ENCODE results near the gene EDN2.

EDN2 gene

DNA sequence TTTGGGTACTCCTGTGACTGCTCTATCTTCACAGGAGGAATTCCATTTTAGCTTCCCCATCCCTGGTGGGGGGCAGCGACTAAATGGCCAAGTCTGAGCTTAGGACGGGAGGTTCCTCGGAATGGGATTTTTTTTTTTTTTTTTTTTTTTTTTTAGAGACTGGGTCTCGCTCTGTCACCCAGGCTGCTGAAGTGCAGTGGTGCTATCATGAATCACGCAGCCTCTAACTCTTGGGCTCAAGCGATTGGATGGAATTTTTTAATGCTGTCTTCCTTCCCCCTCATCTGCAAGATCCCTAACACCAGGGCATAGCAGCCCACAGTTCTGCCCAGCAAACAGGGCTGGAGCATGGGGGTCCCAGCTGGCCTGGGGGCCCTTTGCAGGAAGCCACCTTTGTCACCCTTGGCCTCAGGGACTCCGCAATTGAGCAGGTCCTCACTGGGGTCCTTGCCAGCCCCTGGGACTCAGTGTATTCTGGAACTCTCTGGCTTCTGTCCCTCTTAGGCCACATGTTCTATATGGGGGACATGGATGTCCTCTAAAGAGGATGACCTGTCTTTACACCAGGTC, 13.1 kb upstream of the EDN2 start:
- Histone ChIP-seq H3K9me2 (replicated peaks; ENCODE audit: insufficient read depth, low read length) (no peaks in the 10 kb centered on the region), H3K4me3 (ENCODE audit: insufficient read depth, low read length, poor library complexity, severe bottlenecking) (no peak overlapping the region), H3F3A (ENCODE audit: insufficient read depth) (no peaks in the 10 kb centered on the region), H2AFZ (ENCODE audit: low read depth, low read length, severe bottlenecking) (no peak overlapping the region), H3K27me3 (ENCODE audit: low read length) (no peaks in the 10 kb centered on the region), H3K9me3 (ENCODE audit: insufficient read depth, low read length) (no peaks in the 10 kb centered on the region), H3K4me2 (ENCODE audit: low read depth, low read length, poor library complexity, severe bottlenecking) (no peak overlapping the region), H3K79me2 (ENCODE audit: insufficient read depth, low read length) (no peaks in the 10 kb centered on the region), H3K27ac (ENCODE audit: low read depth, low read length) (no peak overlapping the region), H4K20me1 (ENCODE audit: low read depth, low read length) (no peaks in the 10 kb centered on the region), H3K9ac (ENCODE audit: low read length) (no peak overlapping the region), H3K36me3 (ENCODE audit: low read length) (no peaks in the 10 kb centered on the region)
- TF ChIP-seq EZH2phosphoT487 (conservative IDR thresholded peaks at IDR 0.05; ENCODE audit: low read length) (no peak), CTCF (IDR thresholded peaks at IDR 0.05; ENCODE audit: insufficient read depth, low read length, poor library complexity, severe bottlenecking) (no peak)

- no peaks in the 10 kb centered on the region for H3K9me3 ChIP-seq (ENCODE audit: insufficient read depth, low read length)
- H3K36me3 ChIP-seq (ENCODE audit: low read length) = no peaks in the 10 kb centered on the region
- no peaks in the 10 kb centered on the region for H3F3A ChIP-seq (ENCODE audit: insufficient read depth)
- no peaks in the 10 kb centered on the region for H3K79me2 ChIP-seq (ENCODE audit: insufficient read depth, low read length)
- H3K27me3 ChIP-seq (ENCODE audit: low read length) = no peaks in the 10 kb centered on the region
- H3K9ac ChIP-seq (ENCODE audit: low read length) = no peak overlapping the region
- H3K9me2 ChIP-seq (replicated peaks; ENCODE audit: insufficient read depth, low read length) = no peaks in the 10 kb centered on the region
- no peak for TF ChIP-seq CTCF (IDR thresholded peaks at IDR 0.05; ENCODE audit: insufficient read depth, low read length, poor library complexity, severe bottlenecking)
- TF ChIP-seq EZH2phosphoT487 (conservative IDR thresholded peaks at IDR 0.05; ENCODE audit: low read length) = no peak
- no peaks in the 10 kb centered on the region for H4K20me1 ChIP-seq (ENCODE audit: low read depth, low read length)
- no peak overlapping the region for H3K27ac ChIP-seq (ENCODE audit: low read depth, low read length)
- H3K4me2 ChIP-seq (ENCODE audit: low read depth, low read length, poor library complexity, severe bottlenecking) = no peak overlapping the region
- no peak overlapping the region for H2AFZ ChIP-seq (ENCODE audit: low read depth, low read length, severe bottlenecking)
- H3K4me3 ChIP-seq (ENCODE audit: insufficient read depth, low read length, poor library complexity, severe bottlenecking) = no peak overlapping the region
Measured at GRCh38 chr1:41497056-41497440, 12.6 kb upstream of the EDN2 start.

DNA sequence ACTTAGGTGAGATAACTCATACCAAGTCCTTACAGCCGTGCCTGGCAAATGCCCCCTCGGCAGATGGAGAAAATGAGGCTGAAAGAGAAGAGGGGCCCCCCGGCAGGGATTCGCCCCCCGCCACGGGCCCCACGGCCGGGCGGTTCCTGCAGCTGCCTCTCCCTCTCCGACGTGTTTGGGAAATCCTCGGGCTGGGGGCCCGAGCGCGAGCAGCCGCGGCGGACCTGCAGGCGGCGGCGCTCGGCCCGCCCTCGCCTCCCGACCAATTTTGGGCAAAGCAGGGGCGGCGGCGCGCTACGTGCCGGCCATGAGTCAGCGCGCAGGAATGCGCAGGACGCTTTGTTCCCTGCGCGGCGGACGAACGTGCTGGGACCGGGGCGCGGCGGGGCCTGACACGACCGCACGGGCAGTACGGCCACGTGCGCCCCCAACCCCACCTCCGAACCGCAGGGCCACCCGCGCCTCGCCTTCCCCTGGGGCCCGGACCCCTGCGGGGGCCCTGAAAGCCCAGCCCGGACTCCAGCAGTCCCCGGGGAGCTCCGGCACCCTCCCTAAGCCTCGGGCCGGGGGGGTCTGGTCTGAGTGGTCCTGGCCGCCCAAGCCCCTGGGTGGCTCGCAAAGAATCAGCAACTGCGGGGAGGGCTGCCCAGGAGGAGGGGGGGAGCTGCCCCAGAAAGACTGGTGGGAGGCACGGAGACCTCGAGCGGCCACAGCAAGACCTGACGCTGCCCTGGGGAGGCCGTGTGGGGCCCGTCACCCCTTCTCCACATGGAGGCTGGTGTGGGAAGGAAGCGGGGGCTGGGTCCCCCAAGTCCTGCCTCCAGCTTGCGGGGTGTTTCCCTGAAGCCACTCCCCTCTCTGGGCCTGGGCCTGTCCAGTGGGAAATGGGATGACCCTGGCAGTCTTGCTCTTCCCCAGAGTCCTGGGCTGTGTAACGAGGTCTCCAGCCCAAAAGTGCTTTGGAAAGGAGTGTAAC, 11.9 kb upstream of the EDN2 start:
- Histone ChIP-seq H3K36me3 (ENCODE audit: low read length) (no peaks in the 10 kb centered on the region), H3K79me2 (ENCODE audit: insufficient read depth, low read length) (no peaks in the 10 kb centered on the region), H3F3A (ENCODE audit: insufficient read depth) (no peaks in the 10 kb centered on the region), H2AFZ (ENCODE audit: low read depth, low read length, severe bottlenecking) (peak overlapping the region; percentile 36), H3K27me3 (ENCODE audit: low read length) (no peaks in the 10 kb centered on the region), H3K9me3 (ENCODE audit: insufficient read depth, low read length) (no peaks in the 10 kb centered on the region), H3K27ac (ENCODE audit: low read depth, low read length) (no peak overlapping the region), H4K20me1 (ENCODE audit: low read depth, low read length) (no peaks in the 10 kb centered on the region), H3K9ac (ENCODE audit: low read length) (peak overlapping the region; percentile 20; the same call in 1 of the 2 replicates), H3K4me3 (ENCODE audit: insufficient read depth, low read length, poor library complexity, severe bottlenecking) (no peak overlapping the region), H3K9me2 (replicated peaks; ENCODE audit: insufficient read depth, low read length) (no peaks in the 10 kb centered on the region), H3K4me2 (ENCODE audit: low read depth, low read length, poor library complexity, severe bottlenecking) (peak overlapping the region; percentile 46)
- TF ChIP-seq CTCF (IDR thresholded peaks at IDR 0.05; ENCODE audit: insufficient read depth, low read length, poor library complexity, severe bottlenecking) (no peak), EZH2phosphoT487 (conservative IDR thresholded peaks at IDR 0.05; ENCODE audit: low read length) (no peak; the same call in 1 of the 2 replicates)
